ENCODE measurements around the gene PRKAG2.

PRKAG2 gene

DNA sequence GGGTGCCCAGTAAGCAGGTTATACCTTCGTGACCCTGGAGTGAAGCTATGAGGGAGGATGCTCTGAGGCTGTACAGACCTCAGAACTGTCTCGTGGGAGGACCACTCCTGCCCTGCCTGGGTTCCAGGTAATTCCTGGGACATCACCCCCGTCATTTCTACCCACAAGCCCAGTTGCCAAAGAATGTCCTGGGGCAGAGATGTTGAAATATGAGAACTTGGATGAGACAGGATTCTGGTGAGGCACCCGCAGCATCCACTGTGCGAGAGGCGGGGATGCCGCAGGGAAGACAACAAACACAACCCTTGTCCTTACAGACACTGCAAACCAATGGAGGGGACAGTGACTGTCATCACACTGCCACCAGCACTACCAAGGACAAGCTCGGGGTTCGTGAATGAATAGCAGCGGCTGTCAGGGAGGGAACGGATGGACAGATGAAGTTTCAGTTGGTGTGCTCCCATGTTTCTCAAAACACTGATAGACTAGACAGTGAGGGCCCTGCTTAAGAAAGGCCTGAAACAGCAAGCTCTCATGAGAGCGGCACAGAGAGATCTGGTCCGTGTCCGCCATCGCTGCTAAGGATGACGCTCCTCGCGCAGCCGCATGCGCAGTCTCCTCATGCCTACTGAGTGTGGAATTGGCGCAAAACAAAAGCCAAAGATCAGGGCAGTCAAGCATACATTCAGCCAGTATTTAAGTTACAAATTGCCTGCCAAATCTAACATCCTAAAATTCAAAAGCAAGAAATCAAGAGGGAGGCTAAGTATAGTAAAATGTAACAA is 275.2 kb downstream of the PRKAG2 start:
- Histone ChIP-seq H3K27ac (no peak overlapping the region), H3K4me1 (ENCODE audit: low read depth, poor library complexity, severe bottlenecking) (no peaks in the 10 kb centered on the region), H3K36me3 (ENCODE audit: insufficient read depth) (no peaks in the 10 kb centered on the region)

DNA sequence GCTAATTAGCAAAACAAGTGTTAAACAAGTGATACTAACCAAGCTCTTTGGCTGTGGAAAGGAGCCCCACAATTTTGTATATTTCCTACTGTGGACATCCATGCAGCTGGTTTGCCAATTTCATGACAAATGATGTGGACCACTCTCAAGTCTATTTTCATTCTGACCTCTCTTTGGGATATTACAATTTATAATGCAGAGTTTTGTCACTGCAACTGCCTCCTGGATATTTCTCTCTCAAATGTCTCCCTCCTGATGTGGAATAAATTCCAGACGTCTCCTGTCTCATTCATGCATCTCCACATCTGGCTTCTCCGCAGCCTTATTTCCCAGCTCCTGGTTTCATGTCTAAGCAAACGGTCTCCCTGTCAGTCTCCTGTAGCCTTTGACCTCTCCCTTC is 276.6 kb downstream of the PRKAG2 start:
- no peaks in the 10 kb centered on the region for H3K4me1 ChIP-seq (ENCODE audit: low read depth, poor library complexity, severe bottlenecking)
- no peak overlapping the region for H3K27ac ChIP-seq
- no peaks in the 10 kb centered on the region for H4K20me1 ChIP-seq (ENCODE audit: insufficient read depth)
- no peak overlapping the region for H3K9ac ChIP-seq
- H3K27me3 ChIP-seq (ENCODE audit: insufficient read depth, low read depth) = no peaks in the 10 kb centered on the region
- no peak overlapping the region for H3K4me3 ChIP-seq (IDR thresholded peaks at IDR 0.05; ENCODE audit: insufficient read depth, low read depth, low read length)
- TF ChIP-seq, protein P1, sequence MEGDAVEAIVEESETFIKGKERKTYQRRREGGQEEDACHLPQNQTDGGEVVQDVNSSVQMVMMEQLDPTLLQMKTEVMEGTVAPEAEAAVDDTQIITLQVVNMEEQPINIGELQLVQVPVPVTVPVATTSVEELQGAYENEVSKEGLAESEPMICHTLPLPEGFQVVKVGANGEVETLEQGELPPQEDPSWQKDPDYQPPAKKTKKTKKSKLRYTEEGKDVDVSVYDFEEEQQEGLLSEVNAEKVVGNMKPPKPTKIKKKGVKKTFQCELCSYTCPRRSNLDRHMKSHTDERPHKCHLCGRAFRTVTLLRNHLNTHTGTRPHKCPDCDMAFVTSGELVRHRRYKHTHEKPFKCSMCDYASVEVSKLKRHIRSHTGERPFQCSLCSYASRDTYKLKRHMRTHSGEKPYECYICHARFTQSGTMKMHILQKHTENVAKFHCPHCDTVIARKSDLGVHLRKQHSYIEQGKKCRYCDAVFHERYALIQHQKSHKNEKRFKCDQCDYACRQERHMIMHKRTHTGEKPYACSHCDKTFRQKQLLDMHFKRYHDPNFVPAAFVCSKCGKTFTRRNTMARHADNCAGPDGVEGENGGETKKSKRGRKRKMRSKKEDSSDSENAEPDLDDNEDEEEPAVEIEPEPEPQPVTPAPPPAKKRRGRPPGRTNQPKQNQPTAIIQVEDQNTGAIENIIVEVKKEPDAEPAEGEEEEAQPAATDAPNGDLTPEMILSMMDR (conservative IDR thresholded peaks at IDR 0.05; ENCODE audit: low read depth, low read length) = no peak
- no peaks in the 10 kb centered on the region for H3K79me2 ChIP-seq (ENCODE audit: insufficient read depth, low read depth)
- H2AFZ ChIP-seq (ENCODE audit: low read depth) = no peak overlapping the region
- H3K36me3 ChIP-seq (ENCODE audit: insufficient read depth) = no peaks in the 10 kb centered on the region
- H3K4me2 ChIP-seq = no peak overlapping the region

More for the DNA sequence above, 275.2 kb downstream of the PRKAG2 start:
- Histone ChIP-seq H3K27me3 (ENCODE audit: insufficient read depth, low read depth) (no peaks in the 10 kb centered on the region), H4K20me1 (ENCODE audit: insufficient read depth) (no peaks in the 10 kb centered on the region), H2AFZ (ENCODE audit: low read depth) (no peak overlapping the region), H3K4me3 (IDR thresholded peaks at IDR 0.05; ENCODE audit: insufficient read depth, low read depth, low read length) (no peak overlapping the region), H3K4me2 (no peak overlapping the region), H3K79me2 (ENCODE audit: insufficient read depth, low read depth) (no peaks in the 10 kb centered on the region), H3K9ac (no peak overlapping the region)
- TF ChIP-seq, protein P1 (conservative IDR thresholded peaks at IDR 0.05; ENCODE audit: low read depth, low read length) = no peak

DNA sequence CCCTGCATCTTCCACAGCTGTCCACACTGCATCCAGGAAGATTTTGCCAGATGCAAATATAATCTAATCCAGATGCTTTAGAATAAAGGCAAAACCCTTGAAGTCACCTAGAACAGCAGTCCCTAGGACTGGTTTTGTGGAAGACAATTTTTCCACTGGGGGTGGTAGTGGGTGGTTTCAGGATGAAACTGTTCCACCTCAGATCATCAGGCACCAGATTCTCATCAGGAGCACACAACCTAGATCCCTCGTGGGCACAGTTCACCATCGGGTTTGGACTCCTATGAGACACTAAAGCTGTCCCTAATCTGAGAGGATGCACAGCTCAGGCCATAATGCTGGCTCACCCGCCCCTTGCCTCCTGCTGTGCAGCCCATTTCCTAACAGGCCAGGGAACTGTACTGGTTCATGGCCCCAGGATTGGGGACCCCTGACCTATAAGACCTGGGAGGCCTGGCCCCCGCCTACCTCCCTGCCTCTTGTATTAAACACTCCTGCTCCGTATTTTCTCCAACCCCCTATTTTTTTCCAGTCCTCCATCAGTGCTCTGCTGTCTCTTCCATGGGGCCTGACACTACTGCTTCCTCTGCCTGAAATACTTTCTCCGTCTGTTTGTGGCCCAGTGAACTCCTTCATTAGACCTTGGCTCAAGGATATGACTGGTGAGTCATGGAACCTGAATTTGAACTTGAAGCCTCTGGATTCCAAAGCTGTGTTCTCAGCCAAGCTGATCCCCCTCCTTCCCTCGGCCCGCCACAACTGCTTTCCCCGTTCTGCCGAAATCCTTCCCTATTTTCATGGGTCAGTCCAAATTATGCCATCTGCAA is 277.3 kb downstream of the PRKAG2 start:
- Histone ChIP-seq H3K4me1 (ENCODE audit: low read depth, poor library complexity, severe bottlenecking) (no peaks in the 10 kb centered on the region), H4K20me1 (ENCODE audit: insufficient read depth) (no peaks in the 10 kb centered on the region), H3K4me3 (IDR thresholded peaks at IDR 0.05; ENCODE audit: insufficient read depth, low read depth, low read length) (no peak overlapping the region), H2AFZ (ENCODE audit: low read depth) (no peak overlapping the region), H3K27me3 (ENCODE audit: insufficient read depth, low read depth) (no peaks in the 10 kb centered on the region), H3K4me2 (no peak overlapping the region), H3K79me2 (ENCODE audit: insufficient read depth, low read depth) (no peaks in the 10 kb centered on the region), H3K9ac (no peak overlapping the region), H3K36me3 (ENCODE audit: insufficient read depth) (no peaks in the 10 kb centered on the region), H3K27ac (no peak overlapping the region)
- TF ChIP-seq, protein P1 (conservative IDR thresholded peaks at IDR 0.05; ENCODE audit: low read depth, low read length) = no peak

DNA sequence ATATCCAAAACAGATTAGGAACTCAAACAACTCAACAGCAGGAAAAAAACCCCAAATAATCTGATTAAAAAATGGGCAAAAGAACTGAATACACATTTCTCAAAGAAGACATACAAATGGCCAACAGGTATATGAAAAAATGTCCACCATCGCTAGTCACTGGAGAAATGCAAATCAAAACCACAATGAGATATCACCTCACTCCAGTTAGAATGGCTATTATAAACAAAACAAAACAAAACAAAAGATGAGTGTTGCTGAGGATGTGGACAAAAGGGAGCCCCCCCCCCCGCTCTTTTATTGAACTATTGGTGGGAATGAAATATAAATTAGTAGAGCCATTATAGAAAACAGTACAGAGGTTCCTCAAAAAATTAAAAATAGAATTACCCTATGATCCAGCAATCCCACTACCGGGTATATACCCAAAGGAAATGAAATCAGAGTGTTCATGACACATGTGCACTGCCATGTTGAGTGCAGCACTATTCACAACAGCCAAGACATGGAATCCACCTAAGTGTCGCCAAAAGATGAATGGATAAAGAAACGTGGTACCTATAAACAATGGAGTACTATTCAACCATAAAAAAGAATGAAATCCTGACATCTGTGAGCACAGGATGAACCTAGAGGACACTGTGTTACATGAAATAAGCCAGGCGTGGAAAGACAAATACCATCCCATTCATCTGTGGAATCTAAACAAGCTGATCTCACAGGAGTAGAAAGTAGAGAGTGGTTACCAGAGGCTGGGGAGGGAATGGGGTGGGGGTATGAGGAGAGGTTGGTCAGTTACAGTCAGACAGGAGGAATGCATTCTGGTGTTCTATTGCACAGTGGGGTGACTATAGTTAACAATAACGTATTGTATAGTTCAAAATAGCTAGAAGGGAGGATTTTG is 279.1 kb downstream of the PRKAG2 start:
- no peaks in the 10 kb centered on the region for H4K20me1 ChIP-seq (ENCODE audit: insufficient read depth)
- no peak overlapping the region for H3K9ac ChIP-seq
- H3K27me3 ChIP-seq (ENCODE audit: insufficient read depth, low read depth) = no peaks in the 10 kb centered on the region
- H3K27ac ChIP-seq = no peak overlapping the region
- no peak overlapping the region for H3K4me2 ChIP-seq
- TF ChIP-seq, protein P1 (conservative IDR thresholded peaks at IDR 0.05; ENCODE audit: low read depth, low read length) = no peak
- no peaks in the 10 kb centered on the region for H3K4me1 ChIP-seq (ENCODE audit: low read depth, poor library complexity, severe bottlenecking)
- H3K36me3 ChIP-seq (ENCODE audit: insufficient read depth) = no peaks in the 10 kb centered on the region
- H3K4me3 ChIP-seq (IDR thresholded peaks at IDR 0.05; ENCODE audit: insufficient read depth, low read depth, low read length) = no peak overlapping the region
- H3K79me2 ChIP-seq (ENCODE audit: insufficient read depth, low read depth) = no peaks in the 10 kb centered on the region
- no peak overlapping the region for H2AFZ ChIP-seq (ENCODE audit: low read depth)
